SK-N-SH treated with all-trans-retinoic acid at 6 μM for 48 hours (cell line): ENCODE measurements around the gene SLC41A3.

ENCODE experiments used
- ATAC-seq: fragments of 200-7000 bp; cut with Tn5 transposase; 3 replicates; pipeline ENCODE4 v1.9.1; 2020; ENCODE audit warnings: mild to moderate bottlenecking, moderate library complexity
- ARNTL ChIP-seq: fragments of 450-650 bp; formaldehyde crosslinking; IDR thresholded peaks from 2 replicates; pipeline ENCODE4 v1.5.0; 2020; ENCODE audit warnings: low read depth, mild to moderate bottlenecking, moderate library complexity, borderline replicate concordance
- CREB5 ChIP-seq: fragments of 250-450 bp; sonication (Bioruptor Pico); IDR thresholded peaks from 2 replicates; pipeline ENCODE4 v1.5.1; 2020; ENCODE audit warnings: low read depth, mild to moderate bottlenecking, moderate library complexity
- CSDC2 ChIP-seq: fragments of 250-450 bp; sonication (Bioruptor Pico); IDR thresholded peaks from 2 replicates; pipeline ENCODE4 v1.5.0; 2020; ENCODE audit warnings: mild to moderate bottlenecking, moderate library complexity
- CSRNP3 ChIP-seq: fragments of 250-450 bp; sonication (Bioruptor Pico); IDR thresholded peaks from 2 replicates; pipeline ENCODE4 v1.5.1; 2021; ENCODE audit warnings: mild to moderate bottlenecking, moderate library complexity
- ESRRG ChIP-seq: fragments of 250-450 bp; sonication (Bioruptor Pico); IDR thresholded peaks from 2 replicates; pipeline ENCODE4 v1.6.1; 2021; ENCODE audit warnings: mild to moderate bottlenecking
- GLIS3 ChIP-seq: fragments of 250-450 bp; sonication (Bioruptor Pico); IDR thresholded peaks from 2 replicates; pipeline ENCODE4 v1.5.0; 2020; ENCODE audit warnings: mild to moderate bottlenecking, moderate library complexity
- ISL1 ChIP-seq: fragments of 250-450 bp; sonication (Bioruptor Pico); IDR thresholded peaks from 2 replicates; pipeline ENCODE4 v2.1.2; 2022; ENCODE audit warnings: mild to moderate bottlenecking, moderate library complexity
- OSR1 ChIP-seq: fragments of 250-450 bp; sonication (Bioruptor Pico); IDR thresholded peaks from 2 replicates; pipeline ENCODE4 v1.8.0; 2022; ENCODE audit warnings: moderate library complexity, mild to moderate bottlenecking, inconsistent platforms
- PATZ1 ChIP-seq: fragments of 250-450 bp; sonication (Bioruptor Pico); IDR thresholded peaks from 2 replicates; pipeline ENCODE4 v1.8.0; 2020; ENCODE audit warnings: mild to moderate bottlenecking, moderate library complexity, borderline replicate concordance
- PPARA ChIP-seq: fragments of 250-450 bp; sonication (Bioruptor Pico); IDR thresholded peaks from 2 replicates; pipeline ENCODE4 v1.5.0; 2020; ENCODE audit warnings: mild to moderate bottlenecking, borderline replicate concordance
- RARB ChIP-seq: fragments of 250-450 bp; sonication (Bioruptor Pico); IDR thresholded peaks from 2 replicates; pipeline ENCODE4 v1.8.0; 2021; ENCODE audit warnings: mild to moderate bottlenecking, moderate library complexity
- SNAI2 ChIP-seq: fragments of 250-450 bp; sonication (Bioruptor Pico); IDR thresholded peaks from 2 replicates; pipeline ENCODE4 v1.5.0; 2020; ENCODE audit warnings: mild to moderate bottlenecking, moderate library complexity
- TCF4 ChIP-seq: fragments of 250-450 bp; sonication (Bioruptor Pico); IDR thresholded peaks from 2 replicates; pipeline ENCODE4 v1.8.0; 2021; ENCODE audit warnings: mild to moderate bottlenecking, moderate library complexity, borderline replicate concordance
- TOX ChIP-seq: fragments of 250-450 bp; sonication (Bioruptor Pico); IDR thresholded peaks from 2 replicates; pipeline ENCODE4 v1.8.0; 2021; ENCODE audit warnings: mild to moderate bottlenecking, moderate library complexity, borderline replicate concordance
- ZC3H10 ChIP-seq: fragments of 250-450 bp; sonication (Bioruptor Pico); IDR thresholded peaks from 2 replicates; pipeline ENCODE4 v1.5.1; 2021; ENCODE audit warnings: mild to moderate bottlenecking, moderate library complexity
- ZFP3 ChIP-seq: fragments of 250-450 bp; sonication (Bioruptor Pico); IDR thresholded peaks from 2 replicates; pipeline ENCODE4 v1.5.0; 2020; ENCODE audit warnings: mild to moderate bottlenecking, moderate library complexity
- ZFP30 ChIP-seq: fragments of 450-650 bp; formaldehyde crosslinking; IDR thresholded peaks from 2 replicates; pipeline ENCODE4 v1.5.0; 2022; ENCODE audit warnings: mild to moderate bottlenecking, moderate library complexity
- ZNF70 ChIP-seq: fragments of 450-650 bp; formaldehyde crosslinking; IDR thresholded peaks from 2 replicates; pipeline ENCODE4 v1.5.0; 2020; ENCODE audit warnings: mild to moderate bottlenecking, moderate library complexity
- ZNF8 ChIP-seq: fragments of 450-650 bp; formaldehyde crosslinking; IDR thresholded peaks from 2 replicates; pipeline ENCODE4 v1.5.0; 2020; ENCODE audit warnings: mild to moderate bottlenecking, moderate library complexity
- TF ChIP-seq, protein P1 (sequence below): fragments of 250-450 bp; sonication (Bioruptor Pico); IDR thresholded peaks from 2 replicates; pipeline ENCODE4 v1.8.0; 2021; ENCODE audit warnings: low read depth, mild to moderate bottlenecking, moderate library complexity, borderline replicate concordance

SLC41A3 gene

GRCh38 chr3:126110431-126111125 lies 26.7 kb upstream of the SLC41A3 start (continued):
- TF ChIP-seq ZFP30, result no peak
- no peak for TF ChIP-seq CSDC2 (CRISPR knock-in tag)
- TF ChIP-seq ESRRG (CRISPR knock-in tag), result no peak
- TF ChIP-seq GLIS3 (CRISPR knock-in tag), result no peak
- TF ChIP-seq, all 23 proteins: peak for 0

DNA sequence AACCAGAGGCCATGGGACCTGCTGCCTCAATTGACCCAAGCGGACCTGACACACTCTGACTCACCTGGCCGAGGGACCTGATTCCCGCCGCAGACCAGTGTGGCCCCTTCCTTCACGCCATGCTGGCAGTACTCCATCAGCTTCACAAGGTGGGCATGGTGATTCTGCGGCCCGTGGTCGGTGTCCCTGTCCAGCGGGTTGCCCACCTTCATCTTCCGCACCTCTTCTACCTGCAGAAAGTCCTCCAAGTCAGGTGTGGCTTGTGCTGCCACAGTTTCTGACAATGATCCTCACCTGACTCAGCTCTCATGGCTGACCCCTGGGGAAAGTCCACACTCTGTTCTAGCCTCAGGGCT lies 25.9 kb upstream of the SLC41A3 start:
- TF ChIP-seq CREB5 (no peak), ZC3H10 (CRISPR knock-in tag) (no peak), GLIS3 (CRISPR knock-in tag) (no peak), OSR1 (CRISPR knock-in tag) (no peak), PATZ1 (CRISPR knock-in tag) (no peak), RARB (no peak), ZFP3 (CRISPR knock-in tag) (no peak), PPARA (CRISPR knock-in tag) (no peak), ZNF8 (CRISPR knock-in tag) (no peak), ISL1 (CRISPR knock-in tag) (no peak)
- TF ChIP-seq, protein P1, sequence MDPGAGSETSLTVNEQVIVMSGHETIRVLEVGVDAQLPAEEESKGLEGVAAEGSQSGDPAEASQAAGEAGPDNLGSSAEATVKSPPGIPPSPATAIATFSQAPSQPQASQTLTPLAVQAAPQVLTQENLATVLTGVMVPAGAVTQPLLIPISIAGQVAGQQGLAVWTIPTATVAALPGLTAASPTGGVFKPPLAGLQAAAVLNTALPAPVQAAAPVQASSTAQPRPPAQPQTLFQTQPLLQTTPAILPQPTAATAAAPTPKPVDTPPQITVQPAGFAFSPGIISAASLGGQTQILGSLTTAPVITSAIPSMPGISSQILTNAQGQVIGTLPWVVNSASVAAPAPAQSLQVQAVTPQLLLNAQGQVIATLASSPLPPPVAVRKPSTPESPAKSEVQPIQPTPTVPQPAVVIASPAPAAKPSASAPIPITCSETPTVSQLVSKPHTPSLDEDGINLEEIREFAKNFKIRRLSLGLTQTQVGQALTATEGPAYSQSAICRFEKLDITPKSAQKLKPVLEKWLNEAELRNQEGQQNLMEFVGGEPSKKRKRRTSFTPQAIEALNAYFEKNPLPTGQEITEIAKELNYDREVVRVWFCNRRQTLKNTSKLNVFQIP (CRISPR knock-in tag), result no peak
- TF ChIP-seq, all 23 proteins: peak for 0
- ATAC-seq, result no peak

GRCh38 chr3:126109146-126109879 lies 25.4 kb upstream of the SLC41A3 start:
- no peak for ATAC-seq
- TF ChIP-seq CSRNP3 (CRISPR knock-in tag), result no peak
- no peak for TF ChIP-seq TCF4 (CRISPR knock-in tag)
- TF ChIP-seq SNAI2 (CRISPR knock-in tag), result no peak
- TF ChIP-seq ISL1 (CRISPR knock-in tag), result no peak
- TF ChIP-seq ARNTL (CRISPR knock-in tag), result no peak
- no peak for TF ChIP-seq GLIS3 (CRISPR knock-in tag)
- no peak for TF ChIP-seq ZNF70 (CRISPR knock-in tag)
- TF ChIP-seq PATZ1 (CRISPR knock-in tag), result no peak
- TF ChIP-seq ZFP30, result no peak
- TF ChIP-seq ZC3H10 (CRISPR knock-in tag), result no peak
- no peak for TF ChIP-seq PPARA (CRISPR knock-in tag)
- TF ChIP-seq, protein P1 (CRISPR knock-in tag), result no peak
- no peak for TF ChIP-seq CREB5
- no peak for TF ChIP-seq TOX (CRISPR knock-in tag)
- TF ChIP-seq CSDC2 (CRISPR knock-in tag), result no peak
- TF ChIP-seq RARB, result no peak
- no peak for TF ChIP-seq ZFP3 (CRISPR knock-in tag)
